Measurements from ENCODE around the gene PSMB5.
A peak's percentile ranks its signal among the peaks of the same experiment; 100 is the strongest.

PSMB5 gene

GRCh38 chr14:23002592-23002991, 32.1 kb downstream of the PSMB5 start:
- in situ Hi-C loops (cut with HindIII; ENCODE audit: low pct_ligation_motif_present, low pct_unique_long_range_greater_than_20kb, low sequenced_read_pairs): no loop called here
- no peak for DNase-seq

DNA sequence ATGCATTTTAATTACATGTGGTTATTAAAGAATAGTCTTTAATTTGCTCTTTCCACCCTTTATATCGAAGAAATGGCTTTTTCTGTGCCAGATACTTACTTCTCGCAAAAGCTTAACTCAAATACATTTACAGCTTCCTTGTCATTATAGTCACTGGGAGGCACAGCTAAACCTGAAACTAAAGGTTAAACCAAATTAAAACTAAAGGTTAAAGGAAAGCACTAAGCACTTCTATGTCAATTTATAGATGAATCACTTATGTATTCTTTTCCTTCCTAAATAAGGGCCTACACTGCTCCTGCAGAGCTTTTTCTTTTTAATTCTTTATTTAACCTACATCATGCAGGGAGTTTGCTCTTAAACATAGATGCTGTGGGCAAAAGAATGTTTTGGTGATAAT, 33.8 kb downstream of the PSMB5 start:
- DNase-seq: no peak
- in situ Hi-C loops (cut with HindIII; ENCODE audit: low pct_ligation_motif_present, low pct_unique_long_range_greater_than_20kb, low sequenced_read_pairs): no loop called here

DNA sequence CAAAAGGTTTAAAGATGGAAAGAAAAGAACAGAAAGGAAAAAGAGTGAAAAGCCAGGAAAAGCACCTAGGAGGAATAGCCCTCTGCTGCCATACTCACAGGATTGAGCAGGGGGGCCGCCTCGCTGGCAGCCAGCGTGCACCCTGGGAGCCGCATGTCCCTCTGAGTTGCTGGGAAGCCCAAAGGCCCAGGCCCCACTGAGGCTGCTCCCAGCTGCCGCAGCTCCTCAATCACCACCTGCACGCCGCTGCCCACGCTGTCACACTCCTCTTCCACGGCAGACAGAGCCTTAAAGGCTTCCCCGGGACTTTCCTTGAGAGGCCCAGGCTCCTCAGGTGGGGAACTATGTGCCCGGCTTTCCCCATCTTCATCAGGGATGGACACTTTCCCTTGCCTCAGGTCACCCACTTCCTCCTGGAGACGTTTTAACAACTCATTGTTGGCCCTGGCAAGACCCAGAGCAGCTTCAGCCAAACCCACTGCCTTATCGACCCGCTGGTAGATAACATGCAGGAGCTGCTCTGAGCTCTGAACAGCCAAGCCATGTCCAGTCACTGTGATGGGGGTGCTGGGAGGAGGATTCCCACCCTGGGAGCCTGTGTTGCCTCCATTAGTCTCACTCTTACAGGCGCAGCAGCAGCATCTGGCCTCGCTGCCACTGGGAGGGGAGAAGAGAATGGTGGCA, 36.2 kb downstream of the PSMB5 start:
- in situ Hi-C loops (cut with HindIII; ENCODE audit: low pct_ligation_motif_present, low pct_unique_long_range_greater_than_20kb, low sequenced_read_pairs): no loop called here
- no peak for DNase-seq

DNA sequence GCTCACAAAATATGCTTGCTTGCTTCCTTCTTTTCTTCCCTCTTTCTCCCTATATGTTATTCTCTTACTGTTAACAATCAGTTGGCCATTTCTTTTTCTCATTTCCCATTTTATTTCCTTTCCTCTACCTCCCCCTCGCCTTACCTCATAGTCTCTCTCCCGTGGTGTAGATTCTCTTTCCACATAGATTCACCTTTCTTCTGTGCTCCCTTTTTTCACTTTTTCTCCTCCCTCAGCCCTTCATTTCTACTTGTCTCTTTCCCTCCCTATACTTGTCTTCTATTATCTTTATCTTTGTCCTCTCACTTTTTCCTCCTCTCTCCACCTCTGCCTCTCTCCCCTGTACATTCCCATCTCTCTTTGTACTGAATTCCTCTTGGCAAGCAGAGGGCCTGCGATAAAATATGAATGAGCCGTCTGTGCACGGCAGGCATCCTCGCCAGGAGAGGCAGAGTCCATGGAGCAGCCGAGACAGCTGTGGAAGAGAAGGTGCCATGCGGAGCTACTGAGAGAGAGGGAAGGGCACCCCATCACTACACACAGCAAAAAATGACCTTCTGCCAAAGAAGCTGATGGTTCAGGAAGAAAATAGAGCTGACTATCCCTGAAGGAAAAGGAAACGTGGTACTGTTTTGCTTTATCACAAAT, 36.9 kb downstream of the PSMB5 start:
- no peak for DNase-seq
- in situ Hi-C loops (cut with HindIII; ENCODE audit: low pct_ligation_motif_present, low pct_unique_long_range_greater_than_20kb, low sequenced_read_pairs): no loop called here

- in situ Hi-C loops (cut with HindIII; ENCODE audit: low pct_ligation_motif_present, low pct_unique_long_range_greater_than_20kb, low sequenced_read_pairs): no loop called here
These were observed 37.7 kb downstream of the PSMB5 start for GRCh38 chr14:22996768-22997654.

GRCh38 chr14:22995889-22996625, 38.6 kb downstream of the PSMB5 start:
- in situ Hi-C loops (cut with HindIII; ENCODE audit: low pct_ligation_motif_present, low pct_unique_long_range_greater_than_20kb, low sequenced_read_pairs): no loop called here
- no peak for DNase-seq

More at GRCh38 chr14:22996768-22997654, 37.7 kb downstream of the PSMB5 start:
- no peak for DNase-seq

DNA sequence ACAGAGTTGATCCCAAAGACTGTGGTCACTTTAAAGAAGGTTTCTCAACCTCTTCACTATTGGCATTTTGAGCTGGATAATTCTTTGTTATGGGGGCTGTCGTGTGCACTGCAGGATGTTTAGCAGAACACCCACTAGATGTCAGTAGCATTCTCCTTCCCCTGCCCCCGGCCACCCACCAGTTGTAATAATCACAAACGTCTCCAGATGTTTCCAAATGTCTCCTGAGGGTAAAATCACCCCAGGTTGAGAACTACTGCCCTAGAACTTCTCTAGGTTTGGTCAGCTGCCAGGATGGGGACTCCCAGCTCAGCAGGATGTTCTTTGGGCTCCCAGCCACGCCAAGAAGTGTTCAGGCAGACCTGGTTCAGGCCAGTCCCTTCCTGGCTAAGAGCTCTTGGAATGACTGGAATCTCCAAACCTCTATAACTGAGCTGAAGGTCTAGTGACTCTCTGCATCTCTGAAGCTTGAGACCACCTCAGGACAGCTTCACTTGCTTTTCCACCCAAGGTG, 39.9 kb downstream of the PSMB5 start:
- no peak for DNase-seq
- in situ Hi-C loops (cut with HindIII; ENCODE audit: low pct_ligation_motif_present, low pct_unique_long_range_greater_than_20kb, low sequenced_read_pairs): no loop called here

DNA sequence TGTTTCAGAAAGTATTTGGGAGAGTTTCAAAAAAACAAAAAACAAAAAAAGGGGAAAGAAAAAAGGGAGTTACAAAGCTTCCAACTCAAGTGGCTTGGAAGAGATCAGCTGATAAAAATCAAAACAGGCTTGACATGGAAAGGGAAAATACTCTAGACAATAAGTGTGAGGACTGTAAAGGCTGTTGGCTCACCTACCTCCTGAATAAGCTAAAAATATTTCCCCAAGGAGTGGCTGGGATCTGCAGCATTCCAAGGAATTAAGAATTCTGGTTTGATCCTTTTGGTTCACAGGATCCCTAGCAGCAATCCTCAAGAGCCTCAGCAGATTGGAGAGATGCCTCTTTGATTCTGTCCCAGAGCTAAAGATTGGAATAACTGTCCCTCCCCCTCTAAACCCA, 41.2 kb downstream of the PSMB5 start:
- in situ Hi-C loops (cut with HindIII; ENCODE audit: low pct_ligation_motif_present, low pct_unique_long_range_greater_than_20kb, low sequenced_read_pairs): no loop called here
- no peak for DNase-seq

DNA sequence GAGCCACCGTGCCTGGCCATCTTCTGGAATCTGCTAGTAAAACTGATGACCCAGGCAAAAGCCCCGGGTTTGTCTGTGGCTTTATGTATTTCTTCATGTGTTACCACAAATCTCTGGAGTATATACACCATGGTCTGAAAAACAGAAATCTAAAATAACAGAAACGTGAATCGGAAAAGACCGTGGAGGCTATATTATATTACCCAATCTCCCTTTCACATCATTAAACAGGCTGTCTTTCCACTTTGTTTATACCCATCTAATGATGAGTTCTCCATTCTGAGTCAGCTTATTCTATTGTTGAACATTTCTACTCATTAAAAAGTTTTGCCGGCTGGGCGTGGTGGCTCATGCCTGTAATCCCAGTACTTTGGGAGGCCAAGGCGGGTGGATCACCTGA, 42.8 kb downstream of the PSMB5 start:
- in situ Hi-C loops (cut with HindIII; ENCODE audit: low pct_ligation_motif_present, low pct_unique_long_range_greater_than_20kb, low sequenced_read_pairs): no loop called here
- DNase-seq: no peak

GRCh38 chr14:22987291-22987690, 47.4 kb downstream of the PSMB5 start:
- in situ Hi-C loops (cut with HindIII; ENCODE audit: low pct_ligation_motif_present, low pct_unique_long_range_greater_than_20kb, low sequenced_read_pairs): no loop called here
- DNase-seq: no peak

DNA sequence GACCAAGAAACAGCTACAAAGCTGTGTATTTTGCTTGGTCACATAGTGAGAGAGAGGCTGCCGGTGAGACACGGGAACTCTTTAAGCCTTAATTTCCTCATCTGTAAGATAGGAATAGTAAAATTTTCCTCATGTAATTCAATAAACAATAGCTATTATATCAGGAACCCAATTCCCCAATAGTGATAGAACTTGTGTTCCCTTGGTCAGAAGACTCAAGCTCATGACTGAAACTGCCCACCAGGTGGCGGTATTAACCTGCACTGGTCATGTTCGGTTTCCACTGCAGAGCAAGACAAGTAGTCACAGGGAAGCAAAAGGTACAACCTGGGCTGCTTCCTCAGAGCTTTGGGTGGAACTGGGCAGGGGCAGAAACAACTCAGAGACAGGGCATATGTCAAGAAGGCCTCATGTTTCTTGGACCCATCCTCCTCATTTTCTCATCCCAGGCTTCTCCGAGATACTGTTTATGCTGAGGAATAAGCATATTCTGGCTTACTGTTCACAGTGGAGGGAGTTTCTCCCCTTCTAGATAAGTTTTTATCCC, 48.1 kb downstream of the PSMB5 start:
- peak; percentile 80 for DNase-seq
- in situ Hi-C loops (cut with HindIII; ENCODE audit: low pct_ligation_motif_present, low pct_unique_long_range_greater_than_20kb, low sequenced_read_pairs): no loop called here

DNA sequence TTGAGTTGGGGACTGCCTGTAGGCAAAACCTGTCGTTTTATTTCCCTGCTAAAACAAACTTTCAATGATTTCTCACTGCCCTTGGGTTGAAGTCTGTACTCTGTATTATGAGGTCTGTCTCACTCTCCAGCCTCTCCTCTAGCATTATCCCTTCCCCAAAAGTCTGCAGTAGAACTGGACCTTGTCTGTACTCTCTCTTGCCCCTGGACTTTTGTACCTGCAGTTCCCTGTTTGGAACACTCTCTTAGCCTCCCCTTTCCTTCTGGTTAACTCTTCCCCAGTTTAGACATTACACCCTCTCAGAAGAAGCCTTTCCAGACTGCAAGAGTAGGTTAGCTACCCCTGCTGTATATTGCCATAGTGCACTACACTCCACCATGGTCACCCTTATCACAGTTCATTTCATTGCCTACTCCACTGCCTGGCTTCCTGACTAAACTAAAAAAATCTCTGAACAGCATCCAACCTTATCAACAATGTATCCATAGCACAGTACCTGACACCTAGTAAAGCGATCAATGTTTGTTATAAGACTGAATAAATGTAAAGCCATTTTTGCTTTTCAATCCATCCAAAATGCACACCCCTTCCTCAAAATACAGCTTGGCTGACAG, 48.7 kb downstream of the PSMB5 start:
- DNase-seq: no peak
- in situ Hi-C loops (cut with HindIII; ENCODE audit: low pct_ligation_motif_present, low pct_unique_long_range_greater_than_20kb, low sequenced_read_pairs): no loop called here

- in situ Hi-C loops (cut with HindIII; ENCODE audit: low pct_ligation_motif_present, low pct_unique_long_range_greater_than_20kb, low sequenced_read_pairs): no loop called here
- no peak for DNase-seq
These were observed 49.6 kb downstream of the PSMB5 start for GRCh38 chr14:22984959-22985658.

DNA sequence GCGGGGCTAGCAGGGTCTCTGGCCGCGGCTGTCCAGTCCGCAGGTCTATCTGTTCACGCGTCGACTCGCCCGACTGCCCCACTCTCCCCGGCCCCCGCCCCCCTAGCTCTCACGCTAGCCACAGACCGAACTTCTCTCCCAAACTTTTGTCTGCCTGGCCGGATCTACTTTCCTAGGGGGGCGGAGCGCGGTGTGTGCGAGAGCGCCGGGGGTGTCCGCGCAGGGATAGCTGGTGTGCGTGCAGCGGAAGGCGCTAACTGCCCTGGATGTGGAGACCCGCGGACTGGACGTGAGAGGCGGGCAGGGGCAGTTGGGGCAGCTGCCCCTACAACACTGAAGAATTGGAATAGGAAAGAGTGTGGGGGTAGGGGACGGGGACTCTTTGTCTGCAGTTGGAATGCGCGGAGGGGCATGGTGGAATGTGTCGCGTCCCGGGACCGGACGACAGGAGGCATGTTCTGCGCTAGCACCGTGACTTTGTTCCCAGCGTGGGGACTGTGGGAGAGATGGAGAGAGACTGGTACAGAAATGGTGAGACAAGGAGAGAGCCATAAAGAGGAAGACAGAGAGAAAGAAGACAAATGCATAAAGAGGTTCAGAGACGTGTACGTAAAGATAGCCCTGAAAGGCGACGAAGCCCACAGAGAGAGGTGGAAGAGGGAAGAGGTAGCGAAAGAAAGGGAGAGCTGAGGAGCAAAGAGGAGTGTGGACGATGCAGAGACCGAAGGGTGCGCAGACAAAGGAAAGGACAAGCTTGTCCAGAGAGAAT, 52.0 kb downstream of the PSMB5 start, which contains the start of gene AJUBA:
AJUBA (minus strand) TSS at position 75 of the 769 bp plus-strand sequence. CDS start 285 bp downstream, outside the sequence.
- DNase-seq: peak; percentile 94
- in situ Hi-C loops (cut with HindIII; ENCODE audit: low pct_ligation_motif_present, low pct_unique_long_range_greater_than_20kb, low sequenced_read_pairs): no loop called here

- DNase-seq: no peak
- in situ Hi-C loops (cut with HindIII; ENCODE audit: low pct_ligation_motif_present, low pct_unique_long_range_greater_than_20kb, low sequenced_read_pairs): no loop called here
These were observed 52.7 kb downstream of the PSMB5 start for GRCh38 chr14:22981876-22982476.

All from ACHN (cell line).